Measurements from ENCODE around the gene SDHAF4.
"Not testable (repeated sequence)": the region's sequence is repeated elsewhere in the genome, so short reads cannot be mapped to it uniquely, and the experiment has no call there.

Gene SDHAF4

DNA sequence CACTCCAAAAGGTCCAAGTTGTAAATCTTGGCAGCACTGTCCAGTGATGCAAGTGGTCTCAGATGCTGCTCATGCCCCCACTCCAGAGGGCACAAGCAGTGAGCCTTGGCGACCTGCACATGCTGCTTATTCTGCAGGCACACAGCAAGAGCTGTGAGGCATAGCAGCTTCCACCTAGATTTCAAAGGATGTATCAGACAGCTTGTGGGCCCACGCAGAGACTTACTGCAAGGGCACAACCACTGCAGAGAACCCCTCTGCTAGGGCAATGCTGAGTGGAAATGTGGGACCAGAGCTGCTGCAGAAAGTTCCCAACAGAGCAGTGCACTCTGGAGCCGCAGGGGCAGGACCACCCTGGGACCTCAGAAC, 26.4 kb downstream of the SDHAF4 start:
- DNase-seq = no peak

DNA sequence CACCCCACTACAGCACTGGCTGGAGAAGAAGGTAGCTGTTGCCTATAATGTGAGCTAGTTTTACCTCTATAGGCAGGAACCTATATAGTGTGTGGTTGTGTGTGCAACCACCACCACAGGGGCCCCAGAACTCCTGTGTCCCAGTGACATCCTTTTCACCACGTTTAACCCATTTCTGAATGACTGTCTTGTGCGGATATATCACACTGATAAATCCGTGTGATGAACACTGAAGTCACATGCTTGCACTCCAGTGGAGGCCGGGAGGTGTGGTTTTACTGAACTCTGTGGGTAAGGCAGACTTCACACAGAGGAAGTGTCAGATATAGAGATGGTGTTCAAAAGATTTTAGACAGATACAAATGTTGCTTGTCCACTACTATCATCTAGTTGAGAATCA, 32.5 kb downstream of the SDHAF4 start:
- DNase-seq = no peak

DNA sequence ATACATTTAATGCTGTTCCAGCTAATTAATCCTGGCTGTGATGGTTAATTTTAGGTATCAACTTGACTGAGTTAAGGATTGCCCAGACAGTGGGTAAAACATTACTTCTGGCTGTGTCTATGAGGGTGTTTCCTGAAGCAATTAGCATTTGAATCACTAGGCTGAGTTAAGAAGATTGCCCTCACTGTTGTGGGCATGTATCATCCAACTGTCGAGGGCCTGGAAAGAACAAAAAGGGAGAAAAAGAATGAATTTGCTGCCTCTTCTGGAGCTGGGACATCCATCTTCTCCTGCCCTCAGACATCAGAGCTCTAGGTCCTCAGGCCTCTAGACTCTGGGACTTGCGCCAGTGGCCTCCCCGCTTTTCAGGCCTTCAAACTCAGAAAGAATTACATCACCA, 34.3 kb downstream of the SDHAF4 start:
- no peak for DNase-seq

DNA sequence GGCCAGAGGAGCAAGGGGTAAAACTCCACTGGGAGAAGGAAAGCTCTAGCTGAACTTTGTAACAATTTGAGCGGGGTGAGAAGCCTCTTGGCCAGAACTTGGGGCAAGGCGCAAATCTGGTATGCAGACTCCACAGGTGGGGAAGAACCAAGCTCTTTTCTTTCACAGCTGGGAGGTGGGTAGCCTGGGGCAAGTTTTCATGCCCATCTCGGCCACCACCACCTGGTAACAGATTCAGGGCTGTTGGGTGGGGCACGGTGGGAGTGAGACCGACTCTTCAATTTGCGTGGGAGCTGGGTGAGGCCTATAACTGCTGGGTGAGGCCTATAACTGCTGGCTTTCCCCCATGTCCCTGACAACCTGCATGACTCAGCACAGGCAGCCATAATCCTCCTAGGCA, 37.5 kb downstream of the SDHAF4 start:
- DNase-seq = no peak

DNA sequence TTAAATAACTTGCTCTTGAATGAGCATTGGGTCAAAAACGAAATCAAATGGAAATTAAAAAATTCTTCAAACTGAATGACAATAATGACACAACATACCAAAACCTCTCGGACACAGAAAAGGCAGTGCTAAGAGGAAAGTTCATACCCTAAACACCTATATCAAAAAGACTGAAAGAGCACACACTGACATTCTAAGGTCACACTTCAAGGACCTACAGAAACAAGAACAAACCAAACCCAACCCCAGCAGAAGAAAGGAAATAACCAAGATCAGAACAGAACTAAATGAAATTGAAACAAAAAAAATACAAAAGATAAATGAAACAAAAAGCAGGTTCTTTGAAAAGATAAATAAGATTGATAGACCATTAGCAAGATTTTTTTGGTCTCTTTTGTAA, 40.6 kb downstream of the SDHAF4 start:
- DNase-seq = not testable (repeated sequence)

DNA sequence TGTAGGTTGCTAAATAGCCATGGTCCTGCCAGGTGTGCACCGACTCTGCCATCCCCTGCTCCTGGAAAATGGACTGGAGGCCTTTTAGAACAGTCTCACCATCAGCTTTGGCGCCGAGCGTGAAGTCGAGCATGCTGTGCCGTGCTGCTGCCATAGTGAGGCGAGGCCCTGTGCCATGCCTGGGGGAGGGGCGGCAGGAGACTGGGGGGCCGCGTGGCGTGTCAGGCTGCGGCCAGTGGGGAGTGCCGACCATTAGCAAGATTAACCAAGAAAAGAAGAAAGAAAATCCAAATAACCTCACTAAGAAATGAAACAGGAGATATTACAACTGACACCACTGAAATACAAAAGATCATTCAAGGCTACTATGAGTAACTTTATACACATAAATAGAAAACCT, 42.5 kb downstream of the SDHAF4 start:
- DNase-seq = not testable (repeated sequence)

DNA sequence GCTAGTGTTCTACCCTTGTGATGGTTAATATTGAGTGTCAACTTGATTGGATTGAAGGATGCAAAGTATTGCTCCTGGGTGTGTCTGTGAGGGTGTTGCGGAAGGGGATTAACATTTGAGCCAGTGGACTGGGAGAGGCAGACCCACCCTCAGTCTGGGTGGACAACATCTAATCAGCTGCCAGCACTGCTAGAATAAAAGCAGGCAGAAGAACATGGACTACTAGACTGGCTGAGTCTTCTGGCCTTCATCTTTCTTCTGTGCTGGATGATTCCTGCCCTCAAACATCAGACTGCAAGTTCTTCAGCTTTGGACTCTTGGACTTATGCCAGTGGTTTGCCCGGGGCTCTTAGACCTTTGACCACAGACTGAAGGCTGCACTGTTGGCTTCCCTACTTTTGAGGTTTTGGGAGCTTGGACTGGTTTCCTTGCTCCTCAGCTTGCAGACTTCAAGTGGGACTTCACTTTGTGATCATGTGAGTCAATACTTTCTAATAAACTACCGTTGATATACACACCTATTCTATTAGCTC, 50.1 kb downstream of the SDHAF4 start:
- DNase-seq = no peak

DNA sequence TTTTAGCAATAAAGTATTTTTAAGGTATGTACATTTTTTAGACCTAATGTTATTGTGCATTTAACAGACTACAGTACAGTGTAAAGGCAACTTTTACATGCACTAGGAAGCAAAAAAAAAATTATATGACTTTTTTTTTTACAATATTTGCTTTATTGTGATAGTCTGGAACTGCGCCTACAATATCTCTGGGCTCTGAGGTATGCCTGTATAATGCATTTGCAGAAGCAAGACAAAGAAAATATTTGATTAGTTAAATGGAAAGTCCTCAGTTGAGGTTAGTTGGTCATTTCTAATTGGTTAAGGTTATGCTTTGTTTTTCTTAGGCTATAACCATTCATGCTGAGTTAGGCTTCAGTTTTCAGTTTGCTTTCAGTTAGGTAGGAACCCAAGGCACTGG, 54.0 kb downstream of the SDHAF4 start:
- DNase-seq = no peak

DNA sequence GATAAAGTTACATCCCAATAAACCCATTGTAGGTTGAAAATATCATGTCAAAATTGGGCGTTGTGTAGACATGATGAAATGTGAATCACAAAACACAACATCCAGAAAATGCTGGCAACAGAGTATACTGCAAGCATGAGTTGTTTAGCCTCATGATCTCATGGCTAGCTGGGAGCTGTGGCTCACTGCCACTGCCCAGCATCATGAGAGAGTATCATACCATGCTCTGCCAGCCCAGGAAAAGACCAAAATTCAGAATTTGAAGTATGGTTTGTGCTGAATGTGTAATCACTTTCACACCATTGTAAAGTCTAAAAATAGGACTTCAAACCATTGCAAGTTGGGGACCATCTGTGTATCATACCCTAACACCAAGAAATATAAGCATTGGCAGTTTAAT, 55.7 kb downstream of the SDHAF4 start:
- no peak for DNase-seq

DNA sequence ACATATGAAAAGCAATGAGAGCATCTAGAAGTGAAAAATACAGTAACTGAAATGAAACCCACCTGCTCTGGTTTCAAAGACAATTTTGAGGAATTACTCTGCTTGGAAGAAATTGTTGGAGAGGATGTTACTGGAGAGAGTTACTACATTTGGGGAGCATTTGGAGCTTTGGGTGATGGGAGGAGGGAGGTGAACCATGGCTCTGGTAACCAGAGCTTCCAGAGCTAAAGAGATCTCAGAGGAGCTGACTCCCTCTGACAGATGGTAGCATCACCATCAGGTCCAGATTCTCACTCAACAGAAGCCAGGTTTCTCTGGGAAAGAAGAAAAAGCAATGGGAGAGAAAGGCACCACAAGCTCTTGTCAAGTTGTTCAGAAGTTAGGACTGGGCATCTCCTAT, 58.7 kb downstream of the SDHAF4 start:
- DNase-seq = no peak

DNA sequence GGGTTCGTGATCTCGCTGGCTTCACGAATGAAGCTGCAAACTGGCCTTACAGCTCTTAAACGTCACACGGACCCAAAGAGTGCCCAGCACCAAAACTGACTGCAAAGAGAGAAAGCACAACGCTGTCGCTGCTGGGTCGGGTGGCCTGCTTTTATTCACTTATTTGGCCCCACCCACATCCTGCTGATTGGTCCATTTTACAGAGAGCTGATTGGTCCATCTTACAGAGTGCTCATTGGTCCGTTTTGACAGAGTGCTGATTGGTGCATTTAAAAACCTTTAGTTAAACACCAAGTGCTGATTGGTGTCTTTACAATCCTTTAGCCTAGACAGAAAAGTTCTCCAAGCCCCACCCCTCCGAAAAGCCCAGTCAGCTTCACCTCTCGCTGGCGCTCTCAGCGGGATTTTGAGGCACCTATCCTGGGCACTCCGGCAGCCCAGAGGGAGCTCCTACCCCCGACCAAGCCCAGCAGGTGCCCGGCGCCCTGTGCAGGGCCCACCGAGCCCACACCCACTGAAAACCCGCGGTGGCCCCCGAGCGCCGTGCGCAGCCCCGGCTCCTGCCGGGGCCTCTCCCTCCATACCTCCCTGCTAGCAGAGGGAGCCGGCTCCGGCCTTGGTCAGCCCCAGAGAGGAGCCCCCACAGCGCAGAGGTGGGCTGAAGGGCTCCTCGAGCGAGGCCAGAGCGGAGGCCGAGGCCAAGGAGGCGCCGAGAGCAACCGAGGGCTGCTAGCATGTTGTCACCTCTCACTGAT, 60.9 kb downstream of the SDHAF4 start:
- DNase-seq = no peak

DNA sequence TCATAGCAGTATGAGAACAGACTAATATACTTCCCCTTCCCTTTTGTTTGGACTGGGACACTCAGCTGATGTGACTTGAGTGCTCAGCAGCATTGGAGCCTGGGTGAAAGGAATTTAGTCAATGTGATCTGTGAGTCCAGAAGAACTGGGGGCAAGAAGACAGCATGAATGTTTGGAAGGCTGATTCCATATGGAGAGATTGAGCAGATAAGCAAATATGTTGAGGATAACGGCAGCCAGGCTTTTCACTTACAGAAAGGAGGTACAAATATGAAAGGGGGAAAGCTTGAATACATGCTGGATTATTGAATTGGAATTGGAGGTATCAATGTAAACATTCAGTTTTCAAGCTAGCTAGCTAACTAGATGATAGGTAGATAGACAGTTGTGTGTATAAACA, 63.2 kb downstream of the SDHAF4 start:
- no peak for DNase-seq

DNA sequence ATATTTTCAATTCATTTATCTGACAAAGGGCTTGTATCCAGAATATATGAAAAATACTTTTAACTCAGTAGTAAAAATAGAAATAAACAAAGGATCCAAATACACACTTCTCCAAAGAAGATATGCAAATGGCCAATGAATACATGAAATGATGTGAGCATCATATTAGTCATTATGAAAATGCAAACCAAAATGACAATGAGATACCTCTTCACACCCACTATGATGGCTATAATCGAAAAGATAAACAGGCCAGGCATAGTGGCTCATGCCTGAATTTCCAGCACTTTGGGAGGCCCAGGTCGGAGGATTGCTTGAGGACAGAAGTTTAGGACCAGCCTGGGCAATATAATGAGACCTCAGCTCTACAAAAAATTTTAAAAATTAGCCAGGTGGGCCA, 67.1 kb downstream of the SDHAF4 start:
- no peak for DNase-seq

DNA sequence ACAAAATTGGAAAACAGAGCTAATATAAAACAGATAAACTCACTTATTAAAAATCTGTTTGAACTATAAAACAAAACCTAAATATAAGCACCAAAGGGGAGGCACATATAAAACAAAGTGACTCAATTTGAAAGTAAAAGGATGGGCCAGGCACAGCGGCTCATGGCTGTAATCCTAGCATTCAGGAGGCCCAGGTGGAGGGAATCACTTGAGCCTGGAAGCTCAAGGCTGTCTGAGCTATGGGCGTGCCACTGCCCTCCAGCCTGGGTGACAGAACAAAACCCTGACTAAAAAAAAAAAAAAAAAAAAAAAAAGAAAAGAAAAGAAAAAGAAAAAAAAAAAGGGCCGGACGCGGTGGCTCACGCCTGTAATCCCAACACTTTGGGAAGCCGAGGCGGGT, 69.9 kb downstream of the SDHAF4 start:
- DNase-seq = no peak

DNA sequence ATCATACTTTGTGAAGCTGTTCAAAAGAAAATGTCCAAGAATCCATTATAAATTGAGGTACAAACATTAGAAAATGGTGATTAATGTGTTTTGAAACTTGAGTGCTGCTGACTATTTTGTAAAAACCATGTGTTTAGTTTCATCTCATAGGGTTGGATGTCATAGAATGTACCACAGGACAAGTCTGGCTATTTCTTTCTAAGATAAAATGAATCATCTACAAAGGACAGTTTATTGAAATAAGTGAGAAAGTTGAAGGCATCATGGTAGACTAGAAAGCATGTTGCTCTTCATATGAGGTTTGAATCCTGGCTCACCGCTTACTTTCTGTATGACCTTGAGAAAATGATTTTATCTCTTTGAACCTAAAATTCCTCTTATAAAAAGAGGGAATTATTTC, 71.7 kb downstream of the SDHAF4 start:
- no peak for DNase-seq
